ENCODE data around the gene FAM222A. TPM values are rescaled to one million over a fixed set of nuclear protein-coding genes. Genes with fewer than 3 reads are reported as not detected.
"Not testable (repeated sequence)": the region's sequence is repeated elsewhere in the genome, so short reads cannot be mapped to it uniquely, and the experiment has no call there.

Gene FAM222A
- total RNA-seq, 4 donors from 2014 or later: 7.0 to 24.3 (median 13.5) TPM

DNA sequence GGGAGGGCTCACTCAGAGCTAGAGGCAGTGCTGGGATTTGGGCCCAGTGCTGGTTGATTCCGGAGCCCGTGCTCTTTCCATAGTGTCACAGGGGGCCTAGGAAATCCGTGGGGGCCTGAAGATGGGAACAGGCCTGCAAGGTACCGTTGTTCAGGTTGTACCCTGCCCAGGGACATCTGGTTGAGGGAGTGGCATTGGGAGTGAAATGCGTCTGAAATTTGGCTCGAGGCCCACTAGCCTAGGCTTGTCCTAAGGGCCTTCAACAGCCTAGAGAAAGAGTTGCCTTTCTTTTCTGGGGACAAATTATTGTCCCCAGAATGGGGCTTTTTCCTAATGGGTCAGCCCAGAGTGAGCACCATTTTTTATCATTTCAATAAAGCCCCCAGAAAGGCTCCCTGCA is 26.4 kb upstream of the FAM222A start:
- TF ChIP-seq, protein P1, sequence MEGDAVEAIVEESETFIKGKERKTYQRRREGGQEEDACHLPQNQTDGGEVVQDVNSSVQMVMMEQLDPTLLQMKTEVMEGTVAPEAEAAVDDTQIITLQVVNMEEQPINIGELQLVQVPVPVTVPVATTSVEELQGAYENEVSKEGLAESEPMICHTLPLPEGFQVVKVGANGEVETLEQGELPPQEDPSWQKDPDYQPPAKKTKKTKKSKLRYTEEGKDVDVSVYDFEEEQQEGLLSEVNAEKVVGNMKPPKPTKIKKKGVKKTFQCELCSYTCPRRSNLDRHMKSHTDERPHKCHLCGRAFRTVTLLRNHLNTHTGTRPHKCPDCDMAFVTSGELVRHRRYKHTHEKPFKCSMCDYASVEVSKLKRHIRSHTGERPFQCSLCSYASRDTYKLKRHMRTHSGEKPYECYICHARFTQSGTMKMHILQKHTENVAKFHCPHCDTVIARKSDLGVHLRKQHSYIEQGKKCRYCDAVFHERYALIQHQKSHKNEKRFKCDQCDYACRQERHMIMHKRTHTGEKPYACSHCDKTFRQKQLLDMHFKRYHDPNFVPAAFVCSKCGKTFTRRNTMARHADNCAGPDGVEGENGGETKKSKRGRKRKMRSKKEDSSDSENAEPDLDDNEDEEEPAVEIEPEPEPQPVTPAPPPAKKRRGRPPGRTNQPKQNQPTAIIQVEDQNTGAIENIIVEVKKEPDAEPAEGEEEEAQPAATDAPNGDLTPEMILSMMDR (IDR thresholded peaks at IDR 0.05 in 4 of 5, conservative IDR thresholded peaks at IDR 0.05 in 1 of 5): no peak
- TF ChIP-seq POLR2A (IDR thresholded peaks at IDR 0.05): no peak
- Histone ChIP-seq H3K4me3 (no peak overlapping the region), H3K36me3 (no peaks in the 10 kb centered on the region), H3K9me3 (no peaks in the 10 kb centered on the region), H3K27ac (no peak overlapping the region), H3K4me1 (no peaks in the 10 kb centered on the region), H3K27me3 (no peaks in the 10 kb centered on the region)
- in situ Hi-C loops (cut with MboI; ENCODE audit: low sequenced_read_pairs in 4 of 4) (no loop called here), intact Hi-C loops (cut with DNase I; ENCODE audit: low total_unique reads) (no loop called here)
- ATAC-seq (no peak), DNase-seq (no peak)

DNA sequence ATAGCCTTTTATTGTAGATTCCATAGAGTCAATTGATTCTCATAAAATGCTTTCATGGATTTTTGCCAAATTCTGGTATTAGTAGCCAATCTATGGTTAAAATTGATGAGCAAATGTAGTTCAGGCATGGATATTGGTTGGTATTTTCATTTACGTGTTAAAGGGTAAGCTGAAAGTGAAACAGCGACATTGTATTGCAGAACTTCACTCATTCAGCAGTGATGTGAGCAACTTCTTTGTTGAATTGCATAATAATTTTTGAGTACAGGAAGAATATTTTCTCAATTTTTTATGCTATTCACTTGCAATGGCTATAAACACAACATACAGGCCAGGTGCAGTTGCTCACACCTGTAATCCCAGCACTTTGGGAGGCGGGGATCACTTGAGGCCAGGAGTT is 24.2 kb upstream of the FAM222A start:
- ATAC-seq: no peak
- intact Hi-C loops (cut with DNase I; ENCODE audit: low total_unique reads) (no loop called here), in situ Hi-C loops (cut with MboI; ENCODE audit: low sequenced_read_pairs in 4 of 4) (no loop called here)

DNA sequence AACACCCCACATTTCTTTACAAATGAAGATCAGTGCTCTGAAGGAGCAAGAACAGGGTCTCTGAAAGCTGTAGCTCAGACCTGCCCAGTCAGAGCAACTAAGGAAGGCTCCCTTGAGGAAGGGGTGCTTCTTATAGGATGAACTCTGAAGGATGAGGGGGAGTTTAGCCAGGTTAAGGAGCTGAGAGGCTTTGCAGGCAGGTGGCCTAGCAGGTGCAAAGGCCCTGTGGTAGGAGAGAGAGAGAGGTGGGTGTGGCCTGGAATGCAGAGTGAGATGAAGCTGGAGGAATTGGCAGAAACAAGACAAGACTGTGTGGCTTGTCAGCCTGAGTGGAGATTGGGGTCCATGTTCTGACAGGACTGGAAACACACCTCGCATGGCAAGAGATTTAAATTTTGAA is 20.5 kb upstream of the FAM222A start:
- Histone ChIP-seq H3K4me1 (peaks cover 13 to 15% of the 10 kb centered on the region in 2 donors), H3K9me3 (no peaks in the 10 kb centered on the region), H3K4me3 (no peak overlapping the region), H3K36me3 (no peaks in the 10 kb centered on the region), H3K27me3 (no peaks in the 10 kb centered on the region), H3K27ac (no peak overlapping the region)
- in situ Hi-C loops (cut with MboI; ENCODE audit: low sequenced_read_pairs in 4 of 4) (no loop called here), intact Hi-C loops (cut with DNase I; ENCODE audit: low total_unique reads) (no loop called here)
- ATAC-seq: no peak
- no peak for DNase-seq
- TF ChIP-seq POLR2A (IDR thresholded peaks at IDR 0.05): no peak
- TF ChIP-seq, protein P1 (IDR thresholded peaks at IDR 0.05 in 4 of 5, conservative IDR thresholded peaks at IDR 0.05 in 1 of 5): no peak

More for the DNA sequence above, 24.2 kb upstream of the FAM222A start:
- no peak for DNase-seq
- H3K36me3 ChIP-seq: no peaks in the 10 kb centered on the region
- no peaks in the 10 kb centered on the region for H3K4me1 ChIP-seq
- no peaks in the 10 kb centered on the region for H3K9me3 ChIP-seq
- H3K4me3 ChIP-seq: no peak overlapping the region
- TF ChIP-seq, protein P1 (IDR thresholded peaks at IDR 0.05 in 4 of 5, conservative IDR thresholded peaks at IDR 0.05 in 1 of 5): no peak
- TF ChIP-seq POLR2A (IDR thresholded peaks at IDR 0.05): no peak
- H3K27ac ChIP-seq: no peak overlapping the region
- no peaks in the 10 kb centered on the region for H3K27me3 ChIP-seq

DNA sequence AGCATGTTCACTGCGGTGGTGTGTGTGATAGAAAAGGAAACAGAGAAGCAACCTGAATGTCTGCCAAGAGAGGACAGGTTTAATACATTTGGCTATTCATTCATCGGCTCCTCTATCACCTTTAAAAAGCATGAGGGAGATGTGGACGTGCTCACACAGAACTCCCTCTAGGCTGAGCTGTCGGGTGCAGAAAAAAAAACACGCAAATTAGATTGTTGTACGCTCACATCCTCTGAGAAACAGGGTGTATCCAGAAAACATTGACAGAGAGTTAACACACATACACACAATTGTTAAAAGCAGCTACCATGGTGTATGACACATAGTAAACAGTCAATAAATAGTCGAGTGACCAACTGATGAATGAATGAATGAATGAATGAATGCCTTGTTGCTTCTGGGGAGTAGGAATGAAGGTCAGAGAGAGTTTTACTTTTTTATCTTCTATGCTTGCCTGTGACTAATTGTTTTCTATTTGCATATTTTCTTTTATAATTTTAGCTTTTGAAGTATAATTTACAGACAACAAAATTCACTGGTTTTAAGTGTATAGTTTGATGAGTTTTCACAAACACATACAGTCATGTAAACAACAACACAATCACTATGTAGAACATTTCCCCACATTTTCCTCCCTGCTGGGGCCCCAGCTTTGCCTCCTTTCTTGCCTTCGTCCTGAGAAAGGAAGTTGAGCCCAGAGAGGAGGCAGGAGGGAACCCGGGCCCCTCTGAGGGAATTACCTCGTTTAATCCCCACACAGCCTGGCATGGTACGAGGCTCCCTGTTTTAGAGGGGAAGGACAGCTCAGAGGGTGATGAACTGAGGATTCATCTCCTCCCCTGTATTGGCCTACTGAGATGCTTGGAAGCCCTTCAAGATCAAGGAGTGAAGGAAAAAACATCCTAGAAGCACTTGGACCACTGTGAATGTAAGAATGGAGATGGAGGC is 19.7 kb upstream of the FAM222A start:
- no peak for ATAC-seq
- in situ Hi-C loops (cut with MboI; ENCODE audit: low sequenced_read_pairs in 4 of 4) (no loop called here), intact Hi-C loops (cut with DNase I; ENCODE audit: low total_unique reads) (no loop called here)
- peaks cover 13 to 15% of the 10 kb centered on the region in 2 donors for H3K4me1 ChIP-seq
- no peaks in the 10 kb centered on the region for H3K27me3 ChIP-seq
- H3K36me3 ChIP-seq: no peaks in the 10 kb centered on the region
- no peaks in the 10 kb centered on the region for H3K9me3 ChIP-seq
- TF ChIP-seq, protein P1 (IDR thresholded peaks at IDR 0.05 in 4 of 5, conservative IDR thresholded peaks at IDR 0.05 in 1 of 5): no peak
- no peak for TF ChIP-seq POLR2A (IDR thresholded peaks at IDR 0.05)
- H3K4me3 ChIP-seq: no peak overlapping the region
- no peak overlapping the region for H3K27ac ChIP-seq
- DNase-seq: no peak

DNA sequence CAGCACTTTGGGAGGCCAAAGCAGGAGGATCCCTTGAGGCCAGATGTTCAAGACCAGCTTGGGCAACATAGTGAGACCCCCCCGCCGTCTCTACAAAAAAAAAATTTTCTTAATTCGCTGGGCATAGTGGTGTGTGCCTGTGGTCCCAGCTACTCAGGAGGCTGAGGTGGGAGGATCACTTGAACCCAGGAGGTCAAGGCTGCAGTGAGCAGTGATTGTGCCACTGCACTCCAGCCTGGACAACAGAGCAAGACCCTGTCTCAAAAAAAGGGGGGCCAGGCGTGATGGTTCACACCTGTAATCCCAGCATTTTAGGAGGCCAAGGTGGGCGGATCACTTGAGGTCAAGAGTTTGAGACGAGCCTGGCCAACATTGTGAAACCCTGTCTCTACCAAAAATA is 19.0 kb upstream of the FAM222A start:
- not testable (repeated sequence) for H3K9me3 ChIP-seq, H3K36me3 ChIP-seq

More for the DNA sequence above, 19.0 kb upstream of the FAM222A start:
- ATAC-seq; H3K4me3 ChIP-seq; H3K27me3 ChIP-seq; intact Hi-C loops (cut with DNase I; ENCODE audit: low total_unique reads); DNase-seq; in situ Hi-C loops (cut with MboI; ENCODE audit: low sequenced_read_pairs in 4 of 4); H3K27ac ChIP-seq: not testable (repeated sequence)
- H3K4me1 ChIP-seq: peaks cover 13 to 15% of the 10 kb centered on the region in 2 donors

Data from gastrocnemius medialis (tissue), 4 donors.